Measurements from ENCODE around the gene YY2. TPM values are rescaled to one million over a fixed set of nuclear protein-coding genes. Genes with fewer than 3 reads are reported as not detected.

The YY2 gene
- total and polyA plus RNA-seq, 9 of the 15 experiments (the other 6 are each of a cell fraction or from before 2014, with no cell fraction given) = 0.77 to 2.2 (median 1.1) TPM

- no peak overlapping the region for H3K9ac ChIP-seq (ENCODE audit: insufficient read depth in 1 of 2, low read depth in 2 of 2, low read length in 2 of 2)
- H3K79me2 ChIP-seq (ENCODE audit: control insufficient read depth, insufficient read depth, low read length) = no peaks in the 10 kb centered on the region
- FAIRE-seq (no peak), ATAC-seq (no peak), DNase-seq (ENCODE audit: extremely low read depth in 1 of 4, low spot score in 3 of 4) (no peak)
- H3K9me3 ChIP-seq (replicated peaks; ENCODE audit: control insufficient read depth, insufficient read depth, low read depth, low read length) = no peaks in the 10 kb centered on the region
- H3K4me1 ChIP-seq (replicated peaks in 1 of 2; ENCODE audit: control insufficient read depth in 2 of 2, insufficient read depth in 2 of 2, low read length in 2 of 2) = no peaks in the 10 kb centered on the region
- H3K27me3 ChIP-seq (ENCODE audit: control insufficient read depth in 2 of 2, insufficient read depth in 2 of 2, low read length in 2 of 2) = no peaks in the 10 kb centered on the region
- BruUV-seq (replicated peaks) = no TSS peak
- H3K9me1 ChIP-seq (ENCODE audit: control insufficient read depth, insufficient read depth, low read length) = no peaks in the 10 kb centered on the region
- in situ Hi-C loops (cut with MboI) (no loop called here), intact Hi-C loops (cut with micrococcal nuclease) (no loop called here)
- no peaks in the 10 kb centered on the region for H4K20me1 ChIP-seq (replicated peaks; ENCODE audit: control insufficient read depth, insufficient read depth, low read length)
- CTCF ChIA-PET (ENCODE audit: low intra/inter-chr PET ratio) = no interaction called here
- no peaks in the 10 kb centered on the region for H3K36me3 ChIP-seq (ENCODE audit: control insufficient read depth, insufficient read depth, low read length)
- no peak overlapping the region for H3K4me2 ChIP-seq (ENCODE audit: insufficient read depth, low read length)
- POLR2A ChIA-PET = no interaction called here
- H3K4me3 ChIP-seq = no peak overlapping the region
- H2AFZ ChIP-seq (ENCODE audit: low read depth, low read length) = no peak overlapping the region
- H3K27ac ChIP-seq (ENCODE audit: extremely low read depth, low read depth, low read length) = no peak overlapping the region
- TF ChIP-seq ATF3 (IDR thresholded peaks at IDR 0.05) (peak; percentile 79), ATF3 (CRISPR knock-in tag; conservative IDR thresholded peaks at IDR 0.05) (no peak), ELF4 (CRISPR knock-in tag; IDR thresholded peaks at IDR 0.05) (no peak), ARID4B (CRISPR knock-in tag; IDR thresholded peaks at IDR 0.05) (no peak), HNRNPL (IDR thresholded peaks at IDR 0.05; ENCODE audit: low read depth, low read length) (no peak), XRCC3 (IDR thresholded peaks at IDR 0.05) (no peak), CEBPG (CRISPR knock-in tag; IDR thresholded peaks at IDR 0.05) (no peak), CEBPG (tag; conservative IDR thresholded peaks at IDR 0.05 in 1 of 2, IDR thresholded peaks at IDR 0.05 in 1 of 2) (peak in 1 of 2 experiments; percentile 20; a peak in 1 of 4 replicates), KLF6 (CRISPR knock-in tag; IDR thresholded peaks at IDR 0.05; ENCODE audit: borderline replicate concordance) (no peak), ZKSCAN8 (CRISPR knock-in tag; IDR thresholded peaks at IDR 0.05) (no peak), USF2 (CRISPR knock-in tag; IDR thresholded peaks at IDR 0.05) (no peak), GATAD2B (IDR thresholded peaks at IDR 0.05; ENCODE audit: borderline replicate concordance) (no peak), TEAD2 (tag; IDR thresholded peaks at IDR 0.05) (no peak), STAT6 (CRISPR knock-in tag; IDR thresholded peaks at IDR 0.05) (no peak)
These were observed 49.1 kb upstream of the YY2 start for GRCh38 chrX:21806691-21807090.

Measured in K562 (cell line).